K562 (cell line): ENCODE measurements around the gene SLC4A5. TPM values are rescaled to one million over a fixed set of nuclear protein-coding genes. Genes with fewer than 3 reads are reported as not detected.

Source experiments
- ATAC-seq: fragments of 200-7000 bp; cut with Tn5 transposase; 3 replicates; pipeline ENCODE4 v1.9.1; 2020; ENCODE audit warnings: moderate library complexity
- BruUV-seq: library from RNA; stranded (reverse); fragments of 400-500 nt; replicated peaks from 2 replicates; lab custom pipeline; 2021; lab: Mats Ljungman, UMichigan
- CTCF ChIA-PET: fragments of 300-600 bp; formaldehyde crosslinking; extraction: SDS; loops from one replicate; lab custom pipeline; 2021; ENCODE audit warnings: low intra/inter-chr PET ratio; lab: Yijun Ruan, JAX
- POLR2A ChIA-PET: fragments of 300-600, 350-650 bp; sonication (Branson Sonifier 250); formaldehyde crosslinking; extraction: SDS; loops from one replicate; lab custom pipeline; 2021; ENCODE audit warnings: antibody characterized with exemption, inconsistent platforms; lab: Yijun Ruan, JAX
- DNase-seq, 4 experiments: peaks; one replicate each; pipeline versions ENCODE4 v3.0.0 to v3.0.0-alpha.2; 2011 to 2018; ENCODE audit warnings: low spot score in 3 of 4, mixed read lengths in 3 of 4; ENCODE audit errors: extremely low read depth in 1 of 4
- FAIRE-seq: peaks from 2 replicates; lab custom pipeline; 2011; peaks lifted over from hg19 to GRCh38; lab: Jason Lieb, UNC
- H2AFZ ChIP-seq: 2 replicates; pipeline ENCODE4 v1.6.0; 2011; ENCODE audit warnings: low read depth, low read length, control low read depth, inconsistent platforms
- H3K27ac ChIP-seq: fragments of 200-600 bp; 3 replicates; pipeline ENCODE4 v1.8.0; 2011; ENCODE audit warnings: low read depth, mild to moderate bottlenecking, control low read depth, inconsistent platforms, low read length, moderate library complexity, mixed read lengths; ENCODE audit errors: extremely low read depth
- H3K27me3 ChIP-seq, 2 experiments: fragments of 300-600 bp in 1 of 2; 2 replicates in 1 of 2; 3 replicates in 1 of 2; pipeline versions ENCODE4 v1.6.0 to v1.8.0; 2011; ENCODE audit warnings: inconsistent platforms in 2 of 2, low read length in 2 of 2, mild to moderate bottlenecking in 1 of 2, mixed read lengths in 1 of 2, moderate library complexity in 1 of 2; ENCODE audit not compliant: control insufficient read depth in 2 of 2, insufficient read depth in 2 of 2
- H3K36me3 ChIP-seq: fragments of 300-600 bp; 3 replicates; pipeline ENCODE4 v1.8.0; 2011; ENCODE audit warnings: mild to moderate bottlenecking, low read length, inconsistent platforms; ENCODE audit not compliant: control insufficient read depth, insufficient read depth
- H3K4me1 ChIP-seq, 2 experiments: fragments of 200-600 bp in 1 of 2; replicated peaks in 1 of 2; 2 replicates in 1 of 2; 3 replicates in 1 of 2; pipeline versions ENCODE4 v1.5.1 to v1.8.0; 2011; ENCODE audit warnings: inconsistent platforms in 2 of 2, low read length in 2 of 2, mild to moderate bottlenecking in 1 of 2, mixed read lengths in 1 of 2, moderate library complexity in 1 of 2; ENCODE audit not compliant: control insufficient read depth in 2 of 2, insufficient read depth in 2 of 2
- H3K4me2 ChIP-seq: 2 replicates; pipeline ENCODE4 v1.6.1; 2011; ENCODE audit warnings: low read length, control low read depth, inconsistent platforms, mixed read lengths; ENCODE audit not compliant: insufficient read depth
- H3K4me3 ChIP-seq: fragments of 200-600 bp; sonication (generic), shearing (Covaris generic); 2 replicates; pipeline ENCODE4 v1.5.1; 2016; ENCODE audit warnings: control low read depth, inconsistent platforms
- H3K79me2 ChIP-seq: fragments of 200-600 bp; 3 replicates; pipeline ENCODE4 v1.8.0; 2011; ENCODE audit warnings: low read length, inconsistent platforms; ENCODE audit not compliant: control insufficient read depth, insufficient read depth
- H3K9ac ChIP-seq, 2 experiments: 2 replicates each; pipeline versions ENCODE4 v1.6.0 to v1.6.1; 2011; ENCODE audit warnings: low read depth in 2 of 2, low read length in 2 of 2, control low read depth in 1 of 2, inconsistent platforms in 1 of 2, mild to moderate bottlenecking in 1 of 2, mixed read lengths in 1 of 2; ENCODE audit not compliant: insufficient read depth in 1 of 2
- H3K9me1 ChIP-seq: one replicate; pipeline ENCODE4 v1.6.0; 2011; ENCODE audit warnings: inconsistent platforms, mild to moderate bottlenecking, low read length, moderate library complexity; ENCODE audit not compliant: control insufficient read depth, insufficient read depth
- H3K9me3 ChIP-seq: replicated peaks from 2 replicates; pipeline ENCODE4 v1.5.1; 2011; ENCODE audit warnings: low read depth, low read length, inconsistent platforms; ENCODE audit not compliant: control insufficient read depth, insufficient read depth
- H4K20me1 ChIP-seq: replicated peaks from 2 replicates; pipeline ENCODE4 v1.6.1; 2011; ENCODE audit warnings: low read length, inconsistent platforms, mixed read lengths; ENCODE audit not compliant: control insufficient read depth, insufficient read depth
- MAFF ChIP-seq: IDR thresholded peaks from 2 replicates; pipeline ENCODE4 v1.6.1; 2012; ENCODE audit warnings: low read length, improper control_type of control experiment
- MCM7 ChIP-seq, 2 experiments: fragments of 450-650 bp; IDR thresholded peaks; 2 replicates each; pipeline ENCODE4 v1.6.1; 2016 to 2018
- MEIS2 ChIP-seq: fragments of 450-650 bp; IDR thresholded peaks from 2 replicates; pipeline ENCODE4 v1.6.1; 2014; ENCODE audit warnings: mild to moderate bottlenecking; ENCODE audit not compliant: partially characterized antibody
- SREBF1 ChIP-seq: fragments of 150-350 bp; IDR thresholded peaks from 2 replicates; pipeline ENCODE4 v1.6.1; 2014; ENCODE audit warnings: antibody characterized with exemption, low read depth, low read length, borderline replicate concordance
- SUPT5H ChIP-seq: fragments of 450-650 bp; IDR thresholded peaks from 2 replicates; pipeline ENCODE4 v1.6.1; 2016
- WGBS: fragments of 100-300 bp; shearing (Covaris generic); methylation state at CpG from one replicate; pipeline ENCODE4 v1.1.6; 2016; ENCODE audit warnings: low coverage, mixed read lengths; ENCODE audit not compliant: insufficient coverage; ENCODE audit errors: missing lambda C conversion rate; 5-methylcytosine and 5-hydroxymethylcytosine counted together
- in situ Hi-C: fragments of 300-500 bp; cut with MboI; formaldehyde crosslinking; loops from 4 replicates; pipeline ENCODE4 v1.15.0; 2018; ENCODE audit warnings: inconsistent platforms, mixed read lengths
- intact Hi-C: fragments of 100-400 bp; cut with micrococcal nuclease; formaldehyde crosslinking; loops from 2 replicates; pipeline ENCODE4 v1.14.2; 2022
- polyA plus RNA-seq, 8 experiments: library from polyadenylated mRNA; depleted of rRNA in 4 of 8; stranded (reverse) in 5 of 8; unstranded in 3 of 8; fragments of >200 nt; fragmentation: Nextera tagmentation in 2 of 8; fragmentation: Illumina TruSeq in 1 of 8; extraction: Ambion mirVana in 2 of 8; extraction: Trizol in 1 of 8; gene quantifications; 2 replicates each; pipeline versions ENCODE4 v1.2.1 to v1.2.3, GENCODE V29; 2011 to 2014; ENCODE audit warnings: inconsistent platforms in 1 of 8, missing spikeins in 1 of 8
- total RNA-seq, 7 experiments: library from RNA; depleted of rRNA in 6 of 7; stranded (reverse); fragments of >200 nt in 6 of 7; fragmentation: Illumina TruSeq in 2 of 7; extraction: Trizol in 2 of 7; gene quantifications; 2 replicates each; pipeline versions ENCODE4 v1.2.1 to v1.2.3, GENCODE V29; 2011 to 2021; ENCODE audit warnings: low replicate concordance in 1 of 7
- TF ChIP-seq, protein P1 (sequence below), 3 experiments: fragments of 200-800 bp in 1 of 3; fragments of 250-450 bp in 1 of 3; fragments of 450-650 bp in 1 of 3; sonication (Bioruptor Pico) in 1 of 3; sonication (Bioruptor generic) in 1 of 3; formaldehyde crosslinking in 1 of 3; IDR thresholded peaks; 2 replicates each; pipeline versions ENCODE4 v1.6.1 to v1.8.0; 2016 to 2022; ENCODE audit warnings: mild to moderate bottlenecking in 2 of 3, missing genetic modification characterization in 2 of 3, missing compliant biosample characterization in 1 of 3, moderate library complexity in 1 of 3

The SLC4A5 gene
- total and polyA plus RNA-seq, 9 of the 15 experiments (the other 6 are each of a cell fraction or from before 2014, with no cell fraction given), result 0.03 to 0.77 (median 0.14) TPM; not detected in 1

DNA sequence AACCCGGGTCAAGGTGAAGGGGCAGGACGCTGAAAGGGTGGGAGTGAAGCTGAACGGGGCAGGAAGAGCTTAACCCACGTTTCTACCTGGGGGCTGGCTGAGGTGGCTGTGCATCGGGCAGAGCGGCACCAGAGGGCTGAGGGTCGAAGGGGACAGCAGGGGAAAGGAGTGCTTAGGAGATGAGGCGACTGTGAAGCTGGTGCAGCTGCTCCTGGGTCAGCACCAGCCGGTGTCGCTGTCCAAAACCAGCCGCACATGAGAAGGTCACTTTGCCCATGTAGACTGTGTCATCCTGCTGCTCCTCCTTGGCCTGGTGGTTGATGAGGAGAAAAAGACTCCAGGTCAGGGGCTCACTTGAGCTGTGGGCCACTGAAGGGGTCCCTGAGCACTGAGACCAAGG, 18.1 kb upstream of the SLC4A5 start:
- WGBS, result 75% methylated on average over 10 of the region's 11 CpGs
- BruUV-seq, result TSS peak; percentile 63
- H2AFZ ChIP-seq, result no peak overlapping the region
- no peaks in the 10 kb centered on the region for H3K9me3 ChIP-seq
- in situ Hi-C loops (no loop called here), intact Hi-C loops (no loop called here)
- H3K4me1 ChIP-seq, result no peaks in the 10 kb centered on the region
- ATAC-seq, result no peak
- CTCF ChIA-PET, result no interaction called here
- peaks cover 57% of the 10 kb centered on the region; the same call in 2 of the 3 replicates for H3K36me3 ChIP-seq
- no peak for DNase-seq
- no peak overlapping the region for H3K27ac ChIP-seq
- H3K79me2 ChIP-seq, result no peaks in the 10 kb centered on the region
- FAIRE-seq, result no peak
- no peaks in the 10 kb centered on the region for H4K20me1 ChIP-seq
- no peak overlapping the region for H3K4me2 ChIP-seq
- no peaks in the 10 kb centered on the region for H3K27me3 ChIP-seq
- TF ChIP-seq MCM7 (IDR thresholded peaks at IDR 0.05), result no peak
- TF ChIP-seq, protein P1, sequence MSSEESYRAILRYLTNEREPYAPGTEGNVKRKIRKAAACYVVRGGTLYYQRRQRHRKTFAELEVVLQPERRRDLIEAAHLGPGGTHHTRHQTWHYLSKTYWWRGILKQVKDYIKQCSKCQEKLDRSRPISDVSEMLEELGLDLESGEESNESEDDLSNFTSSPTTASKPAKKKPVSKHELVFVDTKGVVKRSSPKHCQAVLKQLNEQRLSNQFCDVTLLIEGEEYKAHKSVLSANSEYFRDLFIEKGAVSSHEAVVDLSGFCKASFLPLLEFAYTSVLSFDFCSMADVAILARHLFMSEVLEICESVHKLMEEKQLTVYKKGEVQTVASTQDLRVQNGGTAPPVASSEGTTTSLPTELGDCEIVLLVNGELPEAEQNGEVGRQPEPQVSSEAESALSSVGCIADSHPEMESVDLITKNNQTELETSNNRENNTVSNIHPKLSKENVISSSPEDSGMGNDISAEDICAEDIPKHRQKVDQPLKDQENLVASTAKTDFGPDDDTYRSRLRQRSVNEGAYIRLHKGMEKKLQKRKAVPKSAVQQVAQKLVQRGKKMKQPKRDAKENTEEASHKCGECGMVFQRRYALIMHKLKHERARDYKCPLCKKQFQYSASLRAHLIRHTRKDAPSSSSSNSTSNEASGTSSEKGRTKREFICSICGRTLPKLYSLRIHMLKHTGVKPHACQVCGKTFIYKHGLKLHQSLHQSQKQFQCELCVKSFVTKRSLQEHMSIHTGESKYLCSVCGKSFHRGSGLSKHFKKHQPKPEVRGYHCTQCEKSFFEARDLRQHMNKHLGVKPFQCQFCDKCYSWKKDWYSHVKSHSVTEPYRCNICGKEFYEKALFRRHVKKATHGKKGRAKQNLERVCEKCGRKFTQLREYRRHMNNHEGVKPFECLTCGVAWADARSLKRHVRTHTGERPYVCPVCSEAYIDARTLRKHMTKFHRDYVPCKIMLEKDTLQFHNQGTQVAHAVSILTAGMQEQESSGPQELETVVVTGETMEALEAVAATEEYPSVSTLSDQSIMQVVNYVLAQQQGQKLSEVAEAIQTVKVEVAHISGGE (CRISPR knock-in tag; IDR thresholded peaks at IDR 0.05), result no peak
- no peak for TF ChIP-seq MAFF
- no peak for TF ChIP-seq SUPT5H
- TF ChIP-seq MEIS2, result no peak
- no peak for TF ChIP-seq SREBF1
- H3K9ac ChIP-seq, result no peak overlapping the region
- no peak overlapping the region for H3K4me3 ChIP-seq
- no peaks in the 10 kb centered on the region for H3K9me1 ChIP-seq
- POLR2A ChIA-PET, result interaction anchor here (0.6 to 1.2 kb wide), 2 partner anchors 8 to 506 kb away, joined by 3 read pairs; no protein-coding TSS in a partner anchor
